Brain microvascular endothelial cell (primary cell): Measurements from ENCODE around the gene MMP25.
"Not testable (repeated sequence)": the region's sequence is repeated elsewhere in the genome, so short reads cannot be mapped to it uniquely, and the experiment has no call there.

Experiments
- DNase-seq: peaks from one replicate; pipeline ENCODE4 v3.0.0-alpha.2; 2020
- H3K27ac ChIP-seq: fragments of 250-450 bp; sonication (Bioruptor Pico); 2 replicates; pipeline ENCODE4 v1.5.1; 2020; ENCODE audit warnings: mild to moderate bottlenecking, moderate library complexity
- H3K27me3 ChIP-seq: fragments of 250-450 bp; sonication (Bioruptor Pico); replicated peaks from 2 replicates; pipeline ENCODE4 v1.5.1; 2020; ENCODE audit warnings: mild to moderate bottlenecking
- H3K36me3 ChIP-seq: fragments of 250-450 bp; sonication (Bioruptor Pico); replicated peaks from 2 replicates; pipeline ENCODE4 v1.5.1; 2020; ENCODE audit warnings: mild to moderate bottlenecking
- H3K4me3 ChIP-seq: 2 replicates; pipeline ENCODE4 v1.5.1; 2011; ENCODE audit warnings: low read depth, mild to moderate bottlenecking, control low read depth, low read length, moderate library complexity
- CTCF ChIP-seq: IDR thresholded peaks from 2 replicates; pipeline ENCODE4 v1.5.1; 2011; ENCODE audit warnings: low read depth, mild to moderate bottlenecking, moderate library complexity, low read length, control low read depth, inconsistent platforms; ENCODE audit errors: missing control alignments
- in situ Hi-C: cut with HindIII; loops from 2 replicates; pipeline ENCODE4 v1.10.0; 2017; ENCODE audit warnings: low sequenced_read_pairs, low pct_ligation_motif_present

The MMP25 gene

DNA sequence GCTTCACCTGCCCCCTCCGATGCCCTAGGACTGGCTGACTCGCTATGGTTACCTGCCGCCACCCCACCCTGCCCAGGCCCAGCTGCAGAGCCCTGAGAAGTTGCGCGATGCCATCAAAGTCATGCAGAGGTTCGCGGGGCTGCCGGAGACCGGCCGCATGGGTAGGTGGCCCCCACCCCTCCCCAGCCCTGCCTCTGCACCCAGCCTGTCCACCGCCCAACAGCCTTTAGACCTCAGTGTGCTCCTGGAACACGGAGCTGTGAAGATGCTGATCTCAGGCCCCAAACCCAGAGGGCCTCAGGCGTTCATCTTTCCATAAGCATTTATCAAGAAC lies 993 bp downstream of the MMP25 start:
- no peak overlapping the region for H3K4me3 ChIP-seq
- in situ Hi-C loops = no loop called here
- H3K36me3 ChIP-seq = no peaks in the 10 kb centered on the region
- no peak for TF ChIP-seq CTCF
- H3K27me3 ChIP-seq = peaks cover 11% of the 10 kb centered on the region
- no peak for DNase-seq
- no peak overlapping the region for H3K27ac ChIP-seq

- no peak for DNase-seq
- Histone ChIP-seq H3K36me3 (no peaks in the 10 kb centered on the region), H3K27ac (no peak overlapping the region), H3K4me3 (no peak overlapping the region), H3K27me3 (peaks cover 11% of the 10 kb centered on the region)
- TF ChIP-seq CTCF = no peak
- in situ Hi-C loops = no loop called here
Observed at GRCh38 chr16:3049921-3050481, 3.6 kb downstream of the MMP25 start.

DNA sequence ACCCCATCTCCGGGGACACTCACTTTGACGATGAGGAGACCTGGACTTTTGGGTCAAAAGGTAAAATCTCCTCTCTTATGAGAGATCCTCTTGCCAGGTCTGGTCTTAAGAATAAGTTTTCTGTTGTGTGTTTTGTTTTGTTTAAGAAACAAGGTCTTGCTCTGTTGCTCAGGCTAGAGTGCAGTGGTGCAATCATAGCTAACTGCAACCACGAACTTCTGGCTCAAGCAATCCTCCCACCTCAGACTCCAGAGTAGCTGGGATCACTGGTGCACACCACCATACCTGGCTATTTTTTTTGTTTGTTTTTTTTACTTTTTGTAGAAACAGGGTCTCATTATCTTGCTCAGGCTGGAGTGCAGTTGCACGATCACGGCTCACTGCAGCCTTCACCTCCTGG lies 4.1 kb downstream of the MMP25 start:
- no peak for TF ChIP-seq CTCF
- no peaks in the 10 kb centered on the region for H3K36me3 ChIP-seq
- DNase-seq = no peak
- H3K27ac ChIP-seq = no peak overlapping the region
- H3K4me3 ChIP-seq = no peak overlapping the region
- in situ Hi-C loops = no loop called here
- H3K27me3 ChIP-seq = peaks cover 11% of the 10 kb centered on the region

DNA sequence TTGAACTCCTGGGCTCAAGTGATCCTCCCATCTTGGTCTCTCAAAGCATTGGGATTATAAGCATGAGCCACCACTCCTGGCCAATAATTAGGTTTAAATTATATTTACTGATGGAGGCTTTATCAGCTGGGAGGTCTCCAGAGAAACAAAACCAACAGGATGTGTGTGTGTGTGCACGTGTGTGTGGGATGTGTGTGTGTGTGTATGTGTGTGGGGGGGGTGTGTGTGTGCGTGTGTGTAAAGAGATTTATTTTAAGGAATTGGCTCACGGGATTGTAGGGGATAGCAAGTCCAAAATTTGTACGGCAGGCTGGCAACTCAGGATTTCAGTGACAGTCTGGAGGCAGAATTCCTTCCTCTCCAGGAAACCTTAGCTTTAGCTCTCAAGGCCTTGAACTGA lies 4.6 kb downstream of the MMP25 start:
- Histone ChIP-seq H3K36me3 (no peaks in the 10 kb centered on the region), H3K27ac (no peak overlapping the region), H3K27me3 (peaks cover 11% of the 10 kb centered on the region), H3K4me3 (no peak overlapping the region)
- TF ChIP-seq CTCF = no peak
- in situ Hi-C loops = no loop called here
- no peak for DNase-seq

DNA sequence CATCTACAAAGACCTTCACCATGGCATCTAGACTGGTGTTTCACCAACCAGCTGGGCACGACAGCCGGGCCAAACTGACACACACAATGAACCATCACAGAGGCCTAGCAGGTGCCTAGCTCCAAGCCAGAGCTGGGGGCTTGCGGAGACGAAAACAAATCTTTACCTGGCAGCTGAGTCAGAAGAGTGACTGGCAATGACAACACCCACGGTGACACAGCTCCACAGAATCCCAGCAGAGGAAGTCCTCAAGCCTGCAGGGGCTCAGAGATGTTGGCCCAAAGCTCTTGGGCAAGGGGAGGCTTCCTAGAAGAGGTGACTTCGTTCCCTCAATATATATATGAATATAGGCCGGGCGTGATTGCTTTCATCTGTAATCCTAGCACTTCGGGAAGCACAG lies 5.1 kb downstream of the MMP25 start:
- Histone ChIP-seq H3K27me3 (peaks cover 7% of the 10 kb centered on the region), H3K27ac (no peak overlapping the region), H3K4me3 (no peak overlapping the region), H3K36me3 (no peaks in the 10 kb centered on the region)
- no peak for TF ChIP-seq CTCF
- DNase-seq = no peak
- in situ Hi-C loops = no loop called here

- H3K27me3 ChIP-seq, in situ Hi-C loops, H3K36me3 ChIP-seq, H3K27ac ChIP-seq, DNase-seq, H3K4me3 ChIP-seq: not testable (repeated sequence)
Observed at GRCh38 chr16:3052571-3053329, 6.4 kb downstream of the MMP25 start.

DNA sequence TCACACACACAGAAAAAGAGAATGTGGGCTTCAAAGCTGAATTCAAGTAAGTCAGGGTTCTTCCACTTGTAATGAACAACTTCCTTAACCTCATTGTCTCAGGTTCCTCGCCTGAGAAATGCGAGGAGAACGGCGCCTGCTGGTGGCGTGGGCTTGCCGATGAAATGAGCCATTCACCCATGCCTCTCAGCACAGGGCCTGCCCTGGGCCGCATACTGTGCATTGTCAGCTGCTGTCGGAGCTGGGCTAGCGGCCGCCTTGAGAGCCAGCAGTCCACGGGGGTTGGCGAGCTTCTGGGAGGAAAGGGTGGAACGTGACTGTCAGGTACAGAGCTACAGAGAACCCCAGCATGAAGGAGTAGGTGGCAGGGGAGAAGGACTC lies 7.0 kb downstream of the MMP25 start:
- in situ Hi-C loops, DNase-seq, H3K27me3 ChIP-seq, H3K36me3 ChIP-seq, H3K4me3 ChIP-seq, H3K27ac ChIP-seq: not testable (repeated sequence)
